Osteoblast (primary cell): ENCODE results near the gene TFPI. TPM values are rescaled to one million over a fixed set of nuclear protein-coding genes. Genes with fewer than 3 reads are reported as not detected.

Source experiments
- DNase-seq: peaks from one replicate; pipeline ENCODE4 v3.0.0; 2011; ENCODE audit warnings: low spot score, mixed read lengths; ENCODE audit not compliant: insufficient read length; ENCODE audit errors: missing footprints
- H2AFZ ChIP-seq: 2 replicates; pipeline ENCODE4 v1.6.0; 2011; ENCODE audit warnings: mild to moderate bottlenecking, low read length
- H3K27ac ChIP-seq: 2 replicates; pipeline ENCODE4 v1.5.1; 2011; ENCODE audit warnings: mild to moderate bottlenecking, low read depth, low read length, moderate library complexity
- H3K27me3 ChIP-seq: 2 replicates; pipeline ENCODE4 v1.6.0; 2012; ENCODE audit warnings: mild to moderate bottlenecking, control low read depth, inconsistent platforms, low read length, moderate library complexity; ENCODE audit not compliant: insufficient read depth
- H3K36me3 ChIP-seq: 2 replicates; pipeline ENCODE4 v1.5.1; 2011; ENCODE audit warnings: mild to moderate bottlenecking, low read length, control low read depth, moderate library complexity; ENCODE audit not compliant: insufficient read depth
- H3K4me1 ChIP-seq: 2 replicates; pipeline ENCODE4 v1.5.1; 2011; ENCODE audit warnings: mild to moderate bottlenecking, low read length, control low read depth, moderate library complexity; ENCODE audit not compliant: insufficient read depth
- H3K4me2 ChIP-seq: 2 replicates; pipeline ENCODE4 v1.6.0; 2011; ENCODE audit warnings: mild to moderate bottlenecking, low read length; ENCODE audit not compliant: insufficient read depth
- H3K4me3 ChIP-seq: fragments of 200-600 bp; sonication (generic); 3 replicates; pipeline ENCODE4 v1.5.1; 2012; ENCODE audit warnings: mild to moderate bottlenecking, low read length, inconsistent platforms; ENCODE audit not compliant: insufficient read depth
- H3K79me2 ChIP-seq: 2 replicates; pipeline ENCODE4 v1.6.0; 2012; ENCODE audit warnings: mild to moderate bottlenecking, low read length, control low read depth, inconsistent platforms; ENCODE audit not compliant: insufficient read depth
- H3K9me3 ChIP-seq: 2 replicates; pipeline ENCODE4 v1.5.1; 2011; ENCODE audit warnings: low read depth, low read length, control low read depth
- H4K20me1 ChIP-seq: 2 replicates; pipeline ENCODE4 v1.6.0; 2012; ENCODE audit warnings: mild to moderate bottlenecking, low read length, control low read depth; ENCODE audit not compliant: insufficient read depth
- CTCF ChIP-seq: IDR thresholded peaks from 2 replicates; pipeline ENCODE4 v1.5.1; 2011; ENCODE audit warnings: mild to moderate bottlenecking, low read depth, low read length, moderate library complexity; ENCODE audit errors: extremely low read depth
- total RNA-seq: library from RNA; depleted of rRNA; stranded (reverse); fragments of >200 nt; gene quantifications from 2 replicates; pipeline ENCODE4 v1.2.3, GENCODE V29; 2012

TFPI gene
- total RNA-seq, 1 donor: 123 TPM

GRCh38 chr2:187552828-187553681 is 1.2 kb downstream of the TFPI start:
- H4K20me1 ChIP-seq: no peaks in the 10 kb centered on the region
- no peak overlapping the region for H2AFZ ChIP-seq
- no peak for DNase-seq
- H3K4me3 ChIP-seq: peak overlapping the region; percentile 75
- H3K79me2 ChIP-seq: peaks cover 59% of the 10 kb centered on the region
- H3K27ac ChIP-seq: peak overlapping the region; percentile 97
- H3K9me3 ChIP-seq: no peaks in the 10 kb centered on the region
- no peak for TF ChIP-seq CTCF
- peaks cover 6% of the 10 kb centered on the region for H3K36me3 ChIP-seq
- H3K27me3 ChIP-seq: no peaks in the 10 kb centered on the region
- peak overlapping the region; percentile 83 for H3K4me2 ChIP-seq
- peaks cover 42% of the 10 kb centered on the region for H3K4me1 ChIP-seq

DNA sequence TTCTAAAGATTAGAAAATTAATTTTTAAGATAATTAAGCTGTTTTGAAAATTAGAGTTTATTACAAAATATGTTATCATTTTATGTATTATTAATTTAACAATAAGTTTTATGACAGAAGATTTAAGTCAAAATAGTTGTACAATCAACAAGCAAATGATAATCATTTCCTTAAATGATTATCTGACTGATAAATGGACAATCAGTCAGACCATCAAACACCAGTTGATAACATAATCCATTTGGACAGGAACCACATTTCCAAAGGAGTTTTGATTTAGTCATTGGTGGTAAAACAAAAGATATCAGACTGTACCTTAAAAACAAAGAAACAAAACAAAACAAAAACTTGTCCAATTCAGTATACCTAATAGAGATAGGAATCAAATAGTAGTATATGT is 1.9 kb downstream of the TFPI start:
- peak overlapping the region; percentile 97 for H3K27ac ChIP-seq
- peaks cover 48% of the 10 kb centered on the region for H3K4me1 ChIP-seq
- no peaks in the 10 kb centered on the region for H3K27me3 ChIP-seq
- DNase-seq: no peak
- no peaks in the 10 kb centered on the region for H4K20me1 ChIP-seq
- H3K36me3 ChIP-seq: peaks cover 6% of the 10 kb centered on the region
- peaks cover 59% of the 10 kb centered on the region for H3K79me2 ChIP-seq
- peak overlapping the region; percentile 75 for H3K4me3 ChIP-seq
- H2AFZ ChIP-seq: no peak overlapping the region
- H3K4me2 ChIP-seq: peak overlapping the region; percentile 83
- H3K9me3 ChIP-seq: no peaks in the 10 kb centered on the region
- TF ChIP-seq CTCF: no peak

- Histone ChIP-seq H3K4me2 (peak overlapping the region; percentile 83), H3K79me2 (peaks cover 71% of the 10 kb centered on the region), H3K9me3 (no peaks in the 10 kb centered on the region), H3K27ac (peak overlapping the region; percentile 97), H3K36me3 (peaks cover 12% of the 10 kb centered on the region), H2AFZ (no peak overlapping the region), H3K27me3 (no peaks in the 10 kb centered on the region), H3K4me3 (peak overlapping the region; percentile 35), H3K4me1 (peaks cover 61% of the 10 kb centered on the region), H4K20me1 (no peaks in the 10 kb centered on the region)
- no peak for DNase-seq
- TF ChIP-seq CTCF: no peak
Observed at GRCh38 chr2:187550857-187551256, 3.4 kb downstream of the TFPI start.

DNA sequence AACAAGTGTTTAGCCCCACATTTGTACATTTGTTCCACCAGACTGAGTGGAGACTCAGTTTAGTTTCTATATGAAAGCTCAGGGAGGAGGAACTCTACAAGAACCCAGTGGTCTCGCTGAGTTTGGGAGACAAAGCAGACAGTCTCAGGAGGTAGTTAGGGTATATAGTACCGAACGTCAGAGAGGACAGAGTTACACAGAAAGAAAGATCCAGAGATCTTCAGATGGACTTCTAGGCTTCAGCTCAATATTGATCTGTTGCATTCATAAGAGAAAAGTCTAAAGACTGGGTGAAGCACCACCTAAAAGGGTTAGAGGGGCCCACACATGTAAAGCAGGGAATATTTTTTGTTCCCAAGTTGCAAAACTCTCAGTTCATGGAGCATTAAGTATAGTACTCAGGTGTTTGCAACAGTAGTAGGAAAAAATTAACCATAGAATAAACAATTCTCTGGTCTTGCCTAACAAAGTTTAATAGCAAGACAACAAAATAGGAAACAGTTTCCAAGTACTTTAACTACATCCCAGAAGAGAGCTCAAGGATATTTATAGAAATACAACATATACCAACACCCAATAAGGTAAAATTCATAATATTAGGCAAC is 4.2 kb downstream of the TFPI start:
- Histone ChIP-seq H3K27me3 (no peaks in the 10 kb centered on the region), H4K20me1 (no peaks in the 10 kb centered on the region), H3K9me3 (no peaks in the 10 kb centered on the region), H3K4me2 (peak overlapping the region; percentile 83), H2AFZ (no peak overlapping the region), H3K27ac (peak overlapping the region; percentile 97), H3K4me1 (peaks cover 69% of the 10 kb centered on the region), H3K36me3 (peaks cover 12% of the 10 kb centered on the region), H3K79me2 (peaks cover 75% of the 10 kb centered on the region), H3K4me3 (peak overlapping the region; percentile 17)
- TF ChIP-seq CTCF: no peak
- DNase-seq: no peak
